ENCODE results near the gene CTRB1. TPM values are rescaled to one million over a fixed set of nuclear protein-coding genes. Genes with fewer than 3 reads are reported as not detected.

The CTRB1 gene
- total and polyA plus RNA-seq, 2 of the 8 experiments (the other 6 are each of a cell fraction or from before 2014, with no cell fraction given) = not detected

DNA sequence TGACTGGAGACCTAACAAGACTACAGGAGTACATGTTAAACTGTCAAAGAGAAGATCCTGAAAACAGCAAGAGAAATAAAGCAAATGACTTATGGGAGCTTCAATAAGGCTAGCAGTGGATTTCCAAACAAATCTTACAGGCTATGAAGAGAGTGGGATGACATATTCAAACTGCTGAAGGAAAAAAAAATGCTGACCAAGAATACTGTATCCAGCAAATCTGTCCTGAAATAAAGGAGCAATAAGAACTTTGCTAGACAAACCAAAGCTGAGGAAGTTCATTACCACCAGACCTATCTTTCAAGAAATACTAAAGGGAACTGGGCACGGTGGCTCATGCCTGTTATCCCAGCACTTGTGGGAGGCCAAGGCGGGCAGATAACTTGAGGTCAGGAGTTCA, 41.9 kb upstream of the CTRB1 start (continued):
- no peak for TF ChIP-seq TAF7 (optimal IDR thresholded peaks at IDR 0.05; ENCODE audit: borderline replicate concordance, low read depth, low read length)
